K562 (cell line): ENCODE results near the gene PARD6B. TPM values are rescaled to one million over a fixed set of nuclear protein-coding genes. Genes with fewer than 3 reads are reported as not detected.

Experiments
- CBX2 ChIP-seq: fragments of 200-600 bp; sonication (generic); IDR thresholded peaks from one replicate; pipeline ENCODE4 v1.6.1; 2012; ENCODE audit warnings: mild to moderate bottlenecking, low read length, inconsistent platforms; ENCODE audit not compliant: insufficient read depth, poor library complexity, severe bottlenecking
- DMBX1 ChIP-seq: fragments of 250-450 bp; sonication (Bioruptor Pico); IDR thresholded peaks from 2 replicates; pipeline ENCODE4 v1.8.0; 2022; ENCODE audit warnings: inconsistent platforms, mild to moderate bottlenecking, moderate library complexity, borderline replicate concordance
- EP300 ChIP-seq: IDR thresholded peaks from 2 replicates; pipeline ENCODE4 v1.6.1; 2012; ENCODE audit warnings: low read length, improper control_type of control experiment
- HIVEP1 ChIP-seq: fragments of 250-450 bp; sonication (Bioruptor Pico); IDR thresholded peaks from 2 replicates; pipeline ENCODE4 v1.4.0; 2020; ENCODE audit warnings: mild to moderate bottlenecking
- STAG1 ChIP-seq: sonication (generic); formaldehyde crosslinking; IDR thresholded peaks from 2 replicates; pipeline ENCODE4 v1.5.0; 2020; ENCODE audit warnings: missing genetic modification reagents, borderline replicate concordance
- polyA plus RNA-seq, 8 experiments: library from polyadenylated mRNA; depleted of rRNA in 4 of 8; stranded (reverse) in 5 of 8; unstranded in 3 of 8; fragments of >200 nt; fragmentation: Nextera tagmentation in 2 of 8; fragmentation: Illumina TruSeq in 1 of 8; extraction: Ambion mirVana in 2 of 8; extraction: Trizol in 1 of 8; gene quantifications; 2 replicates each; pipeline versions ENCODE4 v1.2.1 to v1.2.3, GENCODE V29; 2011 to 2014; ENCODE audit warnings: inconsistent platforms in 1 of 8, missing spikeins in 1 of 8
- total RNA-seq, 7 experiments: library from RNA; depleted of rRNA in 6 of 7; stranded (reverse); fragments of >200 nt in 6 of 7; fragmentation: Illumina TruSeq in 2 of 7; extraction: Trizol in 2 of 7; gene quantifications; 2 replicates each; pipeline versions ENCODE4 v1.2.1 to v1.2.3, GENCODE V29; 2011 to 2021; ENCODE audit warnings: low replicate concordance in 1 of 7
- TF ChIP-seq, protein P1 (sequence below): fragments of 200-600 bp; sonication (generic); IDR thresholded peaks from one replicate; pipeline ENCODE4 v1.6.1; 2012; ENCODE audit warnings: mild to moderate bottlenecking, low read depth, low read length, inconsistent platforms
- TF ChIP-seq, protein P2 (sequence below): sonication (generic); formaldehyde crosslinking; IDR thresholded peaks from 2 replicates; pipeline ENCODE4 v1.8.1; 2023; ENCODE audit warnings: missing genetic modification reagents, mild to moderate bottlenecking, borderline replicate concordance
- TF ChIP-seq, protein P3 (sequence below): fragments of 250-450 bp; sonication (Bioruptor Pico); IDR thresholded peaks from 2 replicates; pipeline ENCODE4 v1.4.0; 2020; ENCODE audit warnings: mild to moderate bottlenecking, moderate library complexity

PARD6B gene
- total and polyA plus RNA-seq, 9 of the 15 experiments (the other 6 are each of a cell fraction or from before 2014, with no cell fraction given), result 1.7 to 12.3 (median 5.5) TPM

DNA sequence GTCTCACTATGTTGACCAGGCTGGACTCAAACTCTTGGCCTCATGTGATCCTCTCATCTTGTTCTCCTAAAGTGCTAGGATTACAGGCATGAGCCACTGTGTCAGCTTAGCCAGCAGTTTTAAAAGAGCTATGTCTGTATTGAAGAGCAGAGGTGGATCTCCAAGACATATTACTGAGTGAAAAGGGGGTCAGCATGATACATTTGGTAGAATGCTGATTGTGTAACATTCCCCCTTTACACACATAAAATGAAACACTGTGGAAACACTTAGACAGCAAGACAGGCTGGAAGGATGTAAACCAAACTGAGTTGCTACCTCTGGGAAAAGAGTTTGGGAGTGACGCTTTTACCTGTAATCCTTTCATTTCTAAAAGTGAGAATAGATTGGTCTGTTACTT is 38.4 kb upstream of the PARD6B start (continued):
- TF ChIP-seq, protein P1, sequence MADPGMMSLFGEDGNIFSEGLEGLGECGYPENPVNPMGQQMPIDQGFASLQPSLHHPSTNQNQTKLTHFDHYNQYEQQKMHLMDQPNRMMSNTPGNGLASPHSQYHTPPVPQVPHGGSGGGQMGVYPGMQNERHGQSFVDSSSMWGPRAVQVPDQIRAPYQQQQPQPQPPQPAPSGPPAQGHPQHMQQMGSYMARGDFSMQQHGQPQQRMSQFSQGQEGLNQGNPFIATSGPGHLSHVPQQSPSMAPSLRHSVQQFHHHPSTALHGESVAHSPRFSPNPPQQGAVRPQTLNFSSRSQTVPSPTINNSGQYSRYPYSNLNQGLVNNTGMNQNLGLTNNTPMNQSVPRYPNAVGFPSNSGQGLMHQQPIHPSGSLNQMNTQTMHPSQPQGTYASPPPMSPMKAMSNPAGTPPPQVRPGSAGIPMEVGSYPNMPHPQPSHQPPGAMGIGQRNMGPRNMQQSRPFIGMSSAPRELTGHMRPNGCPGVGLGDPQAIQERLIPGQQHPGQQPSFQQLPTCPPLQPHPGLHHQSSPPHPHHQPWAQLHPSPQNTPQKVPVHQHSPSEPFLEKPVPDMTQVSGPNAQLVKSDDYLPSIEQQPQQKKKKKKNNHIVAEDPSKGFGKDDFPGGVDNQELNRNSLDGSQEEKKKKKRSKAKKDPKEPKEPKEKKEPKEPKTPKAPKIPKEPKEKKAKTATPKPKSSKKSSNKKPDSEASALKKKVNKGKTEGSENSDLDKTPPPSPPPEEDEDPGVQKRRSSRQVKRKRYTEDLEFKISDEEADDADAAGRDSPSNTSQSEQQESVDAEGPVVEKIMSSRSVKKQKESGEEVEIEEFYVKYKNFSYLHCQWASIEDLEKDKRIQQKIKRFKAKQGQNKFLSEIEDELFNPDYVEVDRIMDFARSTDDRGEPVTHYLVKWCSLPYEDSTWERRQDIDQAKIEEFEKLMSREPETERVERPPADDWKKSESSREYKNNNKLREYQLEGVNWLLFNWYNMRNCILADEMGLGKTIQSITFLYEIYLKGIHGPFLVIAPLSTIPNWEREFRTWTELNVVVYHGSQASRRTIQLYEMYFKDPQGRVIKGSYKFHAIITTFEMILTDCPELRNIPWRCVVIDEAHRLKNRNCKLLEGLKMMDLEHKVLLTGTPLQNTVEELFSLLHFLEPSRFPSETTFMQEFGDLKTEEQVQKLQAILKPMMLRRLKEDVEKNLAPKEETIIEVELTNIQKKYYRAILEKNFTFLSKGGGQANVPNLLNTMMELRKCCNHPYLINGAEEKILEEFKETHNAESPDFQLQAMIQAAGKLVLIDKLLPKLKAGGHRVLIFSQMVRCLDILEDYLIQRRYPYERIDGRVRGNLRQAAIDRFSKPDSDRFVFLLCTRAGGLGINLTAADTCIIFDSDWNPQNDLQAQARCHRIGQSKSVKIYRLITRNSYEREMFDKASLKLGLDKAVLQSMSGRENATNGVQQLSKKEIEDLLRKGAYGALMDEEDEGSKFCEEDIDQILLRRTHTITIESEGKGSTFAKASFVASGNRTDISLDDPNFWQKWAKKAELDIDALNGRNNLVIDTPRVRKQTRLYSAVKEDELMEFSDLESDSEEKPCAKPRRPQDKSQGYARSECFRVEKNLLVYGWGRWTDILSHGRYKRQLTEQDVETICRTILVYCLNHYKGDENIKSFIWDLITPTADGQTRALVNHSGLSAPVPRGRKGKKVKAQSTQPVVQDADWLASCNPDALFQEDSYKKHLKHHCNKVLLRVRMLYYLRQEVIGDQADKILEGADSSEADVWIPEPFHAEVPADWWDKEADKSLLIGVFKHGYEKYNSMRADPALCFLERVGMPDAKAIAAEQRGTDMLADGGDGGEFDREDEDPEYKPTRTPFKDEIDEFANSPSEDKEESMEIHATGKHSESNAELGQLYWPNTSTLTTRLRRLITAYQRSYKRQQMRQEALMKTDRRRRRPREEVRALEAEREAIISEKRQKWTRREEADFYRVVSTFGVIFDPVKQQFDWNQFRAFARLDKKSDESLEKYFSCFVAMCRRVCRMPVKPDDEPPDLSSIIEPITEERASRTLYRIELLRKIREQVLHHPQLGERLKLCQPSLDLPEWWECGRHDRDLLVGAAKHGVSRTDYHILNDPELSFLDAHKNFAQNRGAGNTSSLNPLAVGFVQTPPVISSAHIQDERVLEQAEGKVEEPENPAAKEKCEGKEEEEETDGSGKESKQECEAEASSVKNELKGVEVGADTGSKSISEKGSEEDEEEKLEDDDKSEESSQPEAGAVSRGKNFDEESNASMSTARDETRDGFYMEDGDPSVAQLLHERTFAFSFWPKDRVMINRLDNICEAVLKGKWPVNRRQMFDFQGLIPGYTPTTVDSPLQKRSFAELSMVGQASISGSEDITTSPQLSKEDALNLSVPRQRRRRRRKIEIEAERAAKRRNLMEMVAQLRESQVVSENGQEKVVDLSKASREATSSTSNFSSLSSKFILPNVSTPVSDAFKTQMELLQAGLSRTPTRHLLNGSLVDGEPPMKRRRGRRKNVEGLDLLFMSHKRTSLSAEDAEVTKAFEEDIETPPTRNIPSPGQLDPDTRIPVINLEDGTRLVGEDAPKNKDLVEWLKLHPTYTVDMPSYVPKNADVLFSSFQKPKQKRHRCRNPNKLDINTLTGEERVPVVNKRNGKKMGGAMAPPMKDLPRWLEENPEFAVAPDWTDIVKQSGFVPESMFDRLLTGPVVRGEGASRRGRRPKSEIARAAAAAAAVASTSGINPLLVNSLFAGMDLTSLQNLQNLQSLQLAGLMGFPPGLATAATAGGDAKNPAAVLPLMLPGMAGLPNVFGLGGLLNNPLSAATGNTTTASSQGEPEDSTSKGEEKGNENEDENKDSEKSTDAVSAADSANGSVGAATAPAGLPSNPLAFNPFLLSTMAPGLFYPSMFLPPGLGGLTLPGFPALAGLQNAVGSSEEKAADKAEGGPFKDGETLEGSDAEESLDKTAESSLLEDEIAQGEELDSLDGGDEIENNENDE, result no peak
- TF ChIP-seq, protein P2, sequence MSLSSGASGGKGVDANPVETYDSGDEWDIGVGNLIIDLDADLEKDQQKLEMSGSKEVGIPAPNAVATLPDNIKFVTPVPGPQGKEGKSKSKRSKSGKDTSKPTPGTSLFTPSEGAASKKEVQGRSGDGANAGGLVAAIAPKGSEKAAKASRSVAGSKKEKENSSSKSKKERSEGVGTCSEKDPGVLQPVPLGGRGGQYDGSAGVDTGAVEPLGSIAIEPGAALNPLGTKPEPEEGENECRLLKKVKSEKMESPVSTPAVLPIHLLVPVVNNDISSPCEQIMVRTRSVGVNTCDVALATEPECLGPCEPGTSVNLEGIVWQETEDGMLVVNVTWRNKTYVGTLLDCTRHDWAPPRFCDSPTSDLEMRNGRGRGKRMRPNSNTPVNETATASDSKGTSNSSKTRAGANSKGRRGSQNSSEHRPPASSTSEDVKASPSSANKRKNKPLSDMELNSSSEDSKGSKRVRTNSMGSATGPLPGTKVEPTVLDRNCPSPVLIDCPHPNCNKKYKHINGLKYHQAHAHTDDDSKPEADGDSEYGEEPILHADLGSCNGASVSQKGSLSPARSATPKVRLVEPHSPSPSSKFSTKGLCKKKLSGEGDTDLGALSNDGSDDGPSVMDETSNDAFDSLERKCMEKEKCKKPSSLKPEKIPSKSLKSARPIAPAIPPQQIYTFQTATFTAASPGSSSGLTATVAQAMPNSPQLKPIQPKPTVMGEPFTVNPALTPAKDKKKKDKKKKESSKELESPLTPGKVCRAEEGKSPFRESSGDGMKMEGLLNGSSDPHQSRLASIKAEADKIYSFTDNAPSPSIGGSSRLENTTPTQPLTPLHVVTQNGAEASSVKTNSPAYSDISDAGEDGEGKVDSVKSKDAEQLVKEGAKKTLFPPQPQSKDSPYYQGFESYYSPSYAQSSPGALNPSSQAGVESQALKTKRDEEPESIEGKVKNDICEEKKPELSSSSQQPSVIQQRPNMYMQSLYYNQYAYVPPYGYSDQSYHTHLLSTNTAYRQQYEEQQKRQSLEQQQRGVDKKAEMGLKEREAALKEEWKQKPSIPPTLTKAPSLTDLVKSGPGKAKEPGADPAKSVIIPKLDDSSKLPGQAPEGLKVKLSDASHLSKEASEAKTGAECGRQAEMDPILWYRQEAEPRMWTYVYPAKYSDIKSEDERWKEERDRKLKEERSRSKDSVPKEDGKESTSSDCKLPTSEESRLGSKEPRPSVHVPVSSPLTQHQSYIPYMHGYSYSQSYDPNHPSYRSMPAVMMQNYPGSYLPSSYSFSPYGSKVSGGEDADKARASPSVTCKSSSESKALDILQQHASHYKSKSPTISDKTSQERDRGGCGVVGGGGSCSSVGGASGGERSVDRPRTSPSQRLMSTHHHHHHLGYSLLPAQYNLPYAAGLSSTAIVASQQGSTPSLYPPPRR (CRISPR knock-in tag), result no peak
- no peak for TF ChIP-seq STAG1 (CRISPR knock-in tag)
- TF ChIP-seq EP300, result no peak
- no peak for TF ChIP-seq DMBX1 (CRISPR knock-in tag)
- TF ChIP-seq HIVEP1, result no peak
- TF ChIP-seq, protein P3, sequence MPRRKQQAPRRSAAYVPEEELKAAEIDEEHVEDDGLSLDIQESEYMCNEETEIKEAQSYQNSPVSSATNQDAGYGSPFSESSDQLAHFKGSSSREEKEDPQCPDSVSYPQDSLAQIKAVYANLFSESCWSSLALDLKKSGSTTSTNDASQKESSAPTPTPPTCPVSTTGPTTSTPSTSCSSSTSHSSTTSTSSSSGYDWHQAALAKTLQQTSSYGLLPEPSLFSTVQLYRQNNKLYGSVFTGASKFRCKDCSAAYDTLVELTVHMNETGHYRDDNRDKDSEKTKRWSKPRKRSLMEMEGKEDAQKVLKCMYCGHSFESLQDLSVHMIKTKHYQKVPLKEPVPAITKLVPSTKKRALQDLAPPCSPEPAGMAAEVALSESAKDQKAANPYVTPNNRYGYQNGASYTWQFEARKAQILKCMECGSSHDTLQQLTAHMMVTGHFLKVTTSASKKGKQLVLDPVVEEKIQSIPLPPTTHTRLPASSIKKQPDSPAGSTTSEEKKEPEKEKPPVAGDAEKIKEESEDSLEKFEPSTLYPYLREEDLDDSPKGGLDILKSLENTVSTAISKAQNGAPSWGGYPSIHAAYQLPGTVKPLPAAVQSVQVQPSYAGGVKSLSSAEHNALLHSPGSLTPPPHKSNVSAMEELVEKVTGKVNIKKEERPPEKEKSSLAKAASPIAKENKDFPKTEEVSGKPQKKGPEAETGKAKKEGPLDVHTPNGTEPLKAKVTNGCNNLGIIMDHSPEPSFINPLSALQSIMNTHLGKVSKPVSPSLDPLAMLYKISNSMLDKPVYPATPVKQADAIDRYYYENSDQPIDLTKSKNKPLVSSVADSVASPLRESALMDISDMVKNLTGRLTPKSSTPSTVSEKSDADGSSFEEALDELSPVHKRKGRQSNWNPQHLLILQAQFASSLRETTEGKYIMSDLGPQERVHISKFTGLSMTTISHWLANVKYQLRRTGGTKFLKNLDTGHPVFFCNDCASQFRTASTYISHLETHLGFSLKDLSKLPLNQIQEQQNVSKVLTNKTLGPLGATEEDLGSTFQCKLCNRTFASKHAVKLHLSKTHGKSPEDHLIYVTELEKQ, result no peak
- no peak for TF ChIP-seq CBX2
